Measurements from ENCODE around the gene TMEM190.

DNA sequence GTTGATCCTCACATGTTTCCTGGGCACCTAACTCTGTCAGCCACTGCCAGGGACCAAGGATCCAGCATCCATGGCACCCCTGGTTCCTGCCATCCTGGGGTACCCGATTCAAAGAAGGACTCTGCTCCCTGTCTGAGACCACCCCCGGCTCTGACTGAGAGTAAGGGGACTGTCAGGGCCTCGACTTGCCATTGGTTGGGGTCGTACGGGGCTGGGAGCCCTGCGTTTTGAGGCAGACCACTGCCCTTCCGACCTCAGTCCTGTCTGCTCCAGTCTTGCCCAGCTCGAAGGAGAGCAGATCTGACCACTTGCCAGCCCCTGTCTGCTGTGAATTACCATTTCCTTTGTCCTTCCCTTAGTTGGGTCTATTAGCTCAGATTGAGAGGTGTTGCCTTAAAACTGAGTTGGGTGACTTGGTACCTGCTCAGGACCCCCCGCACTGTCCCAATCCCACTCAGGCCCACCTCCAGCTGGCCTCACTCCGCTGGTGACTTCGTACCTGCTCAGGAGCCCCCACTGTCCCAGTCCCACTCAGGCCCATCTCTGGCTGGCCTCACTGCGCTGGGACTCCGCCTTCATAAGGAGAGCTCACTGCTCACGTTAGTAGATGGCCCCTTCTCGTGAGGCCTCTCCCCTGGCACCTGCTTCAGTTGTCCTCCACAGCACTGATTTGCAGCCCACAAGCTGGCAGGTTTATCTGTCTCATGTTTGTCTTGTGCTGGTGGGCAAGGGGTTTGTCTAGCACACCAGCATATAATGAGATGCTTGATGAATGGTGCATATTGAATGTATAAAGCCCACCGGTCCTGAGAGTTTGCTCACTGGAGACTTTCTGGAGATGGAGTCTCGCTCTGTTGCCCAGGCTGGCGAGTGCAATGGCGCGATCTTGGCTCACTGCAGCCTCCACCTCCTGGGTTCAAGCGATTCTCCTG, 13.0 kb downstream of the TMEM190 start:
- TF ChIP-seq CTCF (conservative IDR thresholded peaks at IDR 0.05), result no peak
- no peak for TF ChIP-seq EZH2 (IDR thresholded peaks at IDR 0.05; ENCODE audit: low read depth)

Data from PC-9 (cell line).